ENCODE data around the gene AP2B1.
"Not testable (repeated sequence)": the region's sequence is repeated elsewhere in the genome, so short reads cannot be mapped to it uniquely, and the experiment has no call there.

Gene AP2B1

GRCh38 chr17:35607239-35607847, 20.2 kb downstream of the AP2B1 start:
- H3K18ac ChIP-seq (ENCODE audit: low read length) = no peak overlapping the region
- no CpG with 5 or more reads among the region's 3 CpGs for WGBS (ENCODE audit: extremely low coverage, insufficient coverage, insufficient read length)
- no peak for DNase-seq
- H3K9me3 ChIP-seq (ENCODE audit: insufficient read depth, low read depth, low read length) = no peaks in the 10 kb centered on the region
- H3K79me1 ChIP-seq (ENCODE audit: low read length) = no peaks in the 10 kb centered on the region
- H3K14ac ChIP-seq (ENCODE audit: low read length) = no peak overlapping the region
- H4K91ac ChIP-seq (ENCODE audit: low read depth, low read length) = no peak overlapping the region
- no peak overlapping the region for H3K4ac ChIP-seq (ENCODE audit: low read depth, low read length)
- H3K9ac ChIP-seq (ENCODE audit: low read length) = no peak overlapping the region
- no peak overlapping the region for H3K27ac ChIP-seq (ENCODE audit: low read depth, low read length)
- no peak overlapping the region for H2BK5ac ChIP-seq (ENCODE audit: low read depth, low read length, poor library complexity)
- no peak overlapping the region for H3K4me2 ChIP-seq (ENCODE audit: low read length)
- no peak overlapping the region for H2BK120ac ChIP-seq (ENCODE audit: insufficient read depth, low read length, poor library complexity)
- H2AFZ ChIP-seq (ENCODE audit: insufficient read depth, low read length, poor library complexity) = no peak overlapping the region
- no peak overlapping the region for H4K8ac ChIP-seq (ENCODE audit: low read depth, low read length)
- no peak overlapping the region for H3K23ac ChIP-seq (ENCODE audit: low read length)
- no peak overlapping the region for H3K4me3 ChIP-seq (ENCODE audit: low read depth, low read length)
- no peak overlapping the region for H2BK12ac ChIP-seq (ENCODE audit: low read length)
- peaks cover 20 to 27% of the 10 kb centered on the region in 2 experiments for H3K36me3 ChIP-seq (ENCODE audit: control insufficient read depth in 1 of 2, insufficient read depth in 2 of 2, low read length in 2 of 2)
- H3K4me1 ChIP-seq (ENCODE audit: control insufficient read depth in 1 of 2, insufficient read depth in 2 of 2, low read length in 2 of 2) = no peaks in the 10 kb centered on the region
- no peak overlapping the region for H2AK5ac ChIP-seq (ENCODE audit: low read length)
- H3K27me3 ChIP-seq (ENCODE audit: insufficient read depth, low read length) = no peaks in the 10 kb centered on the region
- no peaks in the 10 kb centered on the region for H3K79me2 ChIP-seq (ENCODE audit: control insufficient read depth, insufficient read depth, low read length, poor library complexity)
- H4K12ac ChIP-seq (ENCODE audit: low read depth, low read length) = no peak overlapping the region

GRCh38 chr17:35609831-35610230, 22.7 kb downstream of the AP2B1 start:
- H2BK12ac ChIP-seq (ENCODE audit: low read length) = no peak overlapping the region
- H3K23ac ChIP-seq (ENCODE audit: low read length) = no peak overlapping the region
- H3K4me2 ChIP-seq (ENCODE audit: low read length) = no peak overlapping the region
- H2AFZ ChIP-seq (ENCODE audit: insufficient read depth, low read length, poor library complexity) = no peak overlapping the region
- no peaks in the 10 kb centered on the region for H3K79me2 ChIP-seq (ENCODE audit: control insufficient read depth, insufficient read depth, low read length, poor library complexity)
- H2BK5ac ChIP-seq (ENCODE audit: low read depth, low read length, poor library complexity) = no peak overlapping the region
- H3K18ac ChIP-seq (ENCODE audit: low read length) = no peak overlapping the region
- no peaks in the 10 kb centered on the region for H3K79me1 ChIP-seq (ENCODE audit: low read length)
- no peak overlapping the region for H3K4me3 ChIP-seq (ENCODE audit: low read depth, low read length)
- no peak overlapping the region for H3K14ac ChIP-seq (ENCODE audit: low read length)
- H3K9ac ChIP-seq (ENCODE audit: low read length) = no peak overlapping the region
- WGBS (ENCODE audit: extremely low coverage, insufficient coverage, insufficient read length) = no CpG with 5 or more reads among the region's 4 CpGs
- H3K36me3 ChIP-seq (ENCODE audit: control insufficient read depth in 1 of 2, insufficient read depth in 2 of 2, low read length in 2 of 2) = peaks cover 14 to 21% of the 10 kb centered on the region in 2 experiments
- H2BK120ac ChIP-seq (ENCODE audit: insufficient read depth, low read length, poor library complexity) = no peak overlapping the region
- no peak overlapping the region for H3K27ac ChIP-seq (ENCODE audit: low read depth, low read length)
- H3K27me3 ChIP-seq (ENCODE audit: insufficient read depth, low read length) = no peaks in the 10 kb centered on the region
- H2AK5ac ChIP-seq (ENCODE audit: low read length) = no peak overlapping the region
- no peak overlapping the region for H3K4ac ChIP-seq (ENCODE audit: low read depth, low read length)
- no peak for DNase-seq
- H4K12ac ChIP-seq (ENCODE audit: low read depth, low read length) = no peak overlapping the region
- H4K91ac ChIP-seq (ENCODE audit: low read depth, low read length) = no peak overlapping the region
- no peak overlapping the region for H4K8ac ChIP-seq (ENCODE audit: low read depth, low read length)
- H3K4me1 ChIP-seq (ENCODE audit: control insufficient read depth in 1 of 2, insufficient read depth in 2 of 2, low read length in 2 of 2) = no peaks in the 10 kb centered on the region
- no peaks in the 10 kb centered on the region for H3K9me3 ChIP-seq (ENCODE audit: insufficient read depth, low read depth, low read length)

GRCh38 chr17:35610746-35611145, 23.6 kb downstream of the AP2B1 start:
- not testable (repeated sequence) for H3K4me1 ChIP-seq (ENCODE audit: control insufficient read depth in 1 of 2, insufficient read depth in 2 of 2, low read length in 2 of 2); H3K14ac ChIP-seq (ENCODE audit: low read length); H2BK5ac ChIP-seq (ENCODE audit: low read depth, low read length, poor library complexity); H4K8ac ChIP-seq (ENCODE audit: low read depth, low read length); H2BK120ac ChIP-seq (ENCODE audit: insufficient read depth, low read length, poor library complexity); H3K4ac ChIP-seq (ENCODE audit: low read depth, low read length); H3K23ac ChIP-seq (ENCODE audit: low read length); H3K18ac ChIP-seq (ENCODE audit: low read length); H3K27ac ChIP-seq (ENCODE audit: low read depth, low read length); H2BK12ac ChIP-seq (ENCODE audit: low read length); H3K27me3 ChIP-seq (ENCODE audit: insufficient read depth, low read length); H4K12ac ChIP-seq (ENCODE audit: low read depth, low read length); H3K4me3 ChIP-seq (ENCODE audit: low read depth, low read length); H3K9me3 ChIP-seq (ENCODE audit: insufficient read depth, low read depth, low read length); H3K9ac ChIP-seq (ENCODE audit: low read length); H2AK5ac ChIP-seq (ENCODE audit: low read length); H4K91ac ChIP-seq (ENCODE audit: low read depth, low read length); H3K79me1 ChIP-seq (ENCODE audit: low read length); H3K79me2 ChIP-seq (ENCODE audit: control insufficient read depth, insufficient read depth, low read length, poor library complexity); H3K4me2 ChIP-seq (ENCODE audit: low read length); H2AFZ ChIP-seq (ENCODE audit: insufficient read depth, low read length, poor library complexity)
- peak; percentile 69 to 78 for DNase-seq
- H3K36me3 ChIP-seq (ENCODE audit: control insufficient read depth in 1 of 2, insufficient read depth in 2 of 2, low read length in 2 of 2) = peaks cover 14 to 18% of the 10 kb centered on the region in 2 experiments
- whole genome bisulfite sequencing (ENCODE audit: extremely low coverage, insufficient coverage, insufficient read length) = no CpG with 5 or more reads among the region's 12 CpGs

GRCh38 chr17:35612924-35613521, 25.9 kb downstream of the AP2B1 start:
- Histone ChIP-seq H3K4ac (ENCODE audit: low read depth, low read length) (no peak overlapping the region), H3K4me3 (ENCODE audit: low read depth, low read length) (no peak overlapping the region), H4K8ac (ENCODE audit: low read depth, low read length) (no peak overlapping the region), H3K27ac (ENCODE audit: low read depth, low read length) (no peak overlapping the region), H3K27me3 (ENCODE audit: insufficient read depth, low read length) (no peaks in the 10 kb centered on the region), H3K36me3 (ENCODE audit: control insufficient read depth in 1 of 2, insufficient read depth in 2 of 2, low read length in 2 of 2) (peaks cover 11 to 13% of the 10 kb centered on the region in 2 experiments), H3K79me1 (ENCODE audit: low read length) (no peaks in the 10 kb centered on the region), H2BK120ac (ENCODE audit: insufficient read depth, low read length, poor library complexity) (no peak overlapping the region), H2BK5ac (ENCODE audit: low read depth, low read length, poor library complexity) (no peak overlapping the region), H3K18ac (ENCODE audit: low read length) (no peak overlapping the region), H3K23ac (ENCODE audit: low read length) (no peak overlapping the region), H3K4me2 (ENCODE audit: low read length) (no peak overlapping the region), H3K4me1 (ENCODE audit: control insufficient read depth in 1 of 2, insufficient read depth in 2 of 2, low read length in 2 of 2) (no peaks in the 10 kb centered on the region), H3K9me3 (ENCODE audit: insufficient read depth, low read depth, low read length) (no peaks in the 10 kb centered on the region), H2AFZ (ENCODE audit: insufficient read depth, low read length, poor library complexity) (no peak overlapping the region), H3K9ac (ENCODE audit: low read length) (no peak overlapping the region), H2BK12ac (ENCODE audit: low read length) (no peak overlapping the region), H3K79me2 (ENCODE audit: control insufficient read depth, insufficient read depth, low read length, poor library complexity) (no peaks in the 10 kb centered on the region), H2AK5ac (ENCODE audit: low read length) (no peak overlapping the region), H4K12ac (ENCODE audit: low read depth, low read length) (no peak overlapping the region), H4K91ac (ENCODE audit: low read depth, low read length) (no peak overlapping the region), H3K14ac (ENCODE audit: low read length) (no peak overlapping the region)
- no CpG with 5 or more reads among the region's 2 CpGs for WGBS (ENCODE audit: extremely low coverage, insufficient coverage, insufficient read length)
- peak; percentile 67 to 78 for DNase-seq

Data from trophoblast cell (in vitro differentiated cells and primary cell).